Esophagus muscularis mucosa (tissue), 3 donors: ENCODE results near the gene MSX1.

Experiments used
- CTCF ChIP-seq, 3 experiments: fragments of 200-600 bp in 2 of 3; fragments of 450-650 bp in 1 of 3; sonication (generic) in 2 of 3; IDR thresholded peaks; one replicate each; pipeline ENCODE4 v1.5.1; 2017 to 2019; ENCODE audit warnings: antibody characterized with exemption in 3 of 3, mild to moderate bottlenecking in 2 of 3, moderate library complexity in 1 of 3
- POLR2A ChIP-seq: fragments of 450-650 bp; IDR thresholded peaks from one replicate; pipeline ENCODE4 v1.6.1; 2017; ENCODE audit warnings: antibody characterized with exemption, moderate library complexity, mild to moderate bottlenecking, low read depth
- POLR2AphosphoS5 ChIP-seq, 2 donors: sonication (generic); formaldehyde crosslinking; IDR thresholded peaks; one replicate each; pipeline ENCODE4 v1.6.1; 2017; ENCODE audit warnings: antibody characterized with exemption in 2 of 2

DNA sequence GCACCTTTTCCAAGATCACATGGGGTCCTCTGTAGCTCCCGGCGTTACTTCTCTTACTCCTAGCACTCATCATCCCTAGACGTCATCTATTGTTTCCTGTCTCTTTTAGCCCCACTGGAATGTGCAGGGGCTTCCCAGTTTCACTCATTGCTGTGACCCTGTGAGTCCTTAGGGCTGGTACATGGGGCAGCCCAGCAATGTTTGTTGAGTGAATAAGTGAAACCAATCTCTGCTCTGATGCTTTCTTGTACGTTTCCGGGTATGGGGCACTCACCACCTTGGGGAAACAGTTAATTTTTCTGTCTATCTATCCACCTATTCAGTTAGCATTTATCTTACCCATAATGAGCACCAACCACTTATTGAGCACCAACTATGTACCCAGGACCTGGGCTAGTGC, 16.1 kb downstream of the MSX1 start:
- TF ChIP-seq CTCF (IDR thresholded peaks at IDR 0.05) (no peak), POLR2AphosphoS5 (IDR thresholded peaks at IDR 0.05) (no peak), POLR2A (no peak)
